Immature natural killer cell (primary cell): ENCODE results near the gene MAML3. TPM values are rescaled to one million over a fixed set of nuclear protein-coding genes. Genes with fewer than 3 reads are reported as not detected.
A peak's percentile ranks its signal among the peaks of the same experiment; 100 is the strongest.
"Not testable (repeated sequence)": the region's sequence is repeated elsewhere in the genome, so short reads cannot be mapped to it uniquely, and the experiment has no call there.

Experiments used
- DNase-seq, 3 donors: peaks; one replicate each; pipeline ENCODE4 v3.0.0; 2022; ENCODE audit warnings: mixed read lengths in 1 of 3
- H3K27ac Mint-ChIP-seq, 6 donors: one replicate each; pipeline ENCODE4 v1.8.0; 2020; ENCODE audit warnings: mixed read lengths in 6 of 6, mild to moderate bottlenecking in 5 of 6, inconsistent platforms in 4 of 6, moderate library complexity in 3 of 6
- H3K27me3 Mint-ChIP-seq, 3 donors: one replicate each; pipeline ENCODE4 v1.8.0; 2020 to 2021; ENCODE audit warnings: low read depth in 3 of 3, mild to moderate bottlenecking in 3 of 3, mixed read lengths in 3 of 3, moderate library complexity in 3 of 3, inconsistent platforms in 1 of 3
- H3K36me3 Mint-ChIP-seq, 3 donors: one replicate each; pipeline ENCODE4 v1.8.0; 2020; ENCODE audit warnings: mixed read lengths in 3 of 3, inconsistent platforms in 2 of 3, mild to moderate bottlenecking in 2 of 3
- H3K4me1 Mint-ChIP-seq, 2 donors: one replicate each; pipeline ENCODE4 v1.8.0; 2020; ENCODE audit warnings: inconsistent platforms in 2 of 2, mild to moderate bottlenecking in 2 of 2, mixed read lengths in 2 of 2, moderate library complexity in 1 of 2
- H3K4me3 Mint-ChIP-seq, 5 donors: one replicate each; pipeline ENCODE4 v1.8.0; 2020; ENCODE audit warnings: mild to moderate bottlenecking in 5 of 5, mixed read lengths in 5 of 5, inconsistent platforms in 3 of 5, moderate library complexity in 3 of 5
- H3K9me3 Mint-ChIP-seq, 6 donors: one replicate each; pipeline ENCODE4 v1.8.0; 2020; ENCODE audit warnings: mild to moderate bottlenecking in 6 of 6, mixed read lengths in 6 of 6, inconsistent platforms in 4 of 6, moderate library complexity in 3 of 6
- polyA plus RNA-seq, 3 donors: library from polyadenylated mRNA; unstranded; fragments of 300-500 nt; fragmentation: Illumina TruSeq; gene quantifications; one replicate each; pipeline ENCODE4 v1.2.3, GENCODE V29; 2021

MAML3 gene
- polyA plus RNA-seq, 3 donors from 2014 or later = 0.41 to 1.2 TPM; not detected in 1

- H3K4me3 Mint-ChIP-seq = no peak overlapping the region
- H3K36me3 Mint-ChIP-seq = peaks cover 0 to 4% (median 0%) of the 10 kb centered on the region in 3 donors
- no peak overlapping the region for H3K27ac Mint-ChIP-seq
- H3K27me3 Mint-ChIP-seq = peaks cover 2 to 36% (median 7%) of the 10 kb centered on the region in 3 donors
- peaks cover 2 to 10% of the 10 kb centered on the region in 2 donors for H3K4me1 Mint-ChIP-seq
- DNase-seq = no peak
- peaks cover 0 to 1% (median 0%) of the 10 kb centered on the region in 6 donors for H3K9me3 Mint-ChIP-seq
Measured at GRCh38 chr4:139963708-139964107, 190.3 kb downstream of the MAML3 start.

- peaks cover 2 to 6% of the 10 kb centered on the region in 2 donors for H3K4me1 Mint-ChIP-seq
- no peak for DNase-seq
- peaks cover 0 to 4% (median 0%) of the 10 kb centered on the region in 3 donors for H3K36me3 Mint-ChIP-seq
- H3K27ac Mint-ChIP-seq = no peak overlapping the region
- H3K27me3 Mint-ChIP-seq = peaks cover 2 to 39% (median 7%) of the 10 kb centered on the region in 3 donors
- H3K4me3 Mint-ChIP-seq = no peak overlapping the region
- peaks cover 0 to 1% (median 0%) of the 10 kb centered on the region in 6 donors for H3K9me3 Mint-ChIP-seq
Measured at GRCh38 chr4:139962130-139962684, 191.8 kb downstream of the MAML3 start.

- Mint-ChIP-seq H3K4me3 (no peak overlapping the region), H3K27me3 (peaks cover 2 to 34% (median 7%) of the 10 kb centered on the region in 3 donors), H3K27ac (no peak overlapping the region), H3K36me3 (peaks cover 0 to 4% (median 0%) of the 10 kb centered on the region in 3 donors), H3K9me3 (peaks cover 0 to 1% (median 0%) of the 10 kb centered on the region in 6 donors), H3K4me1 (no peaks in the 10 kb centered on the region)
- DNase-seq = no peak
Measured at GRCh38 chr4:139961344-139961946, 192.5 kb downstream of the MAML3 start.

- peaks cover 0 to 22% (median 2%) of the 10 kb centered on the region in 3 donors for H3K27me3 Mint-ChIP-seq
- DNase-seq = no peak
- H3K4me1 Mint-ChIP-seq = no peaks in the 10 kb centered on the region
- no peak overlapping the region for H3K27ac Mint-ChIP-seq
- H3K9me3 Mint-ChIP-seq = peaks cover 0 to 1% (median 0%) of the 10 kb centered on the region in 6 donors
- H3K36me3 Mint-ChIP-seq = peaks cover 0 to 4% (median 0%) of the 10 kb centered on the region in 3 donors
- no peak overlapping the region for H3K4me3 Mint-ChIP-seq
Measured at GRCh38 chr4:139959396-139959795, 194.6 kb downstream of the MAML3 start.

- Mint-ChIP-seq H3K27me3 (peaks cover 0 to 22% (median 2%) of the 10 kb centered on the region in 3 donors), H3K4me3 (no peak overlapping the region), H3K4me1 (peaks cover 0 to 4% of the 10 kb centered on the region in 2 donors), H3K27ac (no peak overlapping the region), H3K36me3 (peaks cover 0 to 4% (median 0%) of the 10 kb centered on the region in 3 donors), H3K9me3 (no peaks in the 10 kb centered on the region)
- DNase-seq = no peak
Measured at GRCh38 chr4:139958739-139959098, 195.3 kb downstream of the MAML3 start.

GRCh38 chr4:139957986-139958738 is 195.8 kb downstream of the MAML3 start:
- Mint-ChIP-seq H3K27me3 (peaks cover 2 to 20% (median 2%) of the 10 kb centered on the region in 3 donors), H3K4me3 (no peak overlapping the region), H3K27ac (no peak overlapping the region), H3K9me3 (no peaks in the 10 kb centered on the region), H3K4me1 (peaks cover 0 to 6% of the 10 kb centered on the region in 2 donors), H3K36me3 (peaks cover 0 to 4% (median 0%) of the 10 kb centered on the region in 3 donors)
- DNase-seq = no peak

- no peak for DNase-seq
- H3K36me3 Mint-ChIP-seq = no peaks in the 10 kb centered on the region
- peaks cover 1 to 11% of the 10 kb centered on the region in 2 donors for H3K4me1 Mint-ChIP-seq
- H3K27me3 Mint-ChIP-seq = peaks cover 2 to 18% (median 6%) of the 10 kb centered on the region in 3 donors
- H3K27ac Mint-ChIP-seq = no peak overlapping the region
- H3K9me3 Mint-ChIP-seq = no peaks in the 10 kb centered on the region
- no peak overlapping the region for H3K4me3 Mint-ChIP-seq
Measured at GRCh38 chr4:139957065-139957464, 196.9 kb downstream of the MAML3 start.

- Mint-ChIP-seq H3K27ac (no peak overlapping the region), H3K4me1 (peaks cover 5 to 16% of the 10 kb centered on the region in 2 donors), H3K27me3 (peaks cover 2 to 20% (median 10%) of the 10 kb centered on the region in 3 donors), H3K36me3 (no peaks in the 10 kb centered on the region), H3K9me3 (no peaks in the 10 kb centered on the region), H3K4me3 (no peak overlapping the region)
- no peak for DNase-seq
Measured at GRCh38 chr4:139956507-139957017, 197.4 kb downstream of the MAML3 start.

GRCh38 chr4:139955600-139955999 is 198.4 kb downstream of the MAML3 start:
- no peak overlapping the region for H3K27ac Mint-ChIP-seq

GRCh38 chr4:139954512-139954911 is 199.5 kb downstream of the MAML3 start:
- H3K4me1 Mint-ChIP-seq = peaks cover 25 to 36% of the 10 kb centered on the region in 2 donors
- no peak overlapping the region for H3K27ac Mint-ChIP-seq
- H3K27me3 Mint-ChIP-seq = peaks cover 8 to 26% (median 11%) of the 10 kb centered on the region in 3 donors
- H3K4me3 Mint-ChIP-seq = no peak overlapping the region
- H3K36me3 Mint-ChIP-seq = peaks cover 0 to 4% (median 0%) of the 10 kb centered on the region in 3 donors
- DNase-seq = no peak
- peaks cover 0 to 5% (median 0%) of the 10 kb centered on the region in 6 donors for H3K9me3 Mint-ChIP-seq

More at GRCh38 chr4:139955600-139955999, 198.4 kb downstream of the MAML3 start:
- Mint-ChIP-seq H3K36me3 (no peaks in the 10 kb centered on the region), H3K27me3 (peaks cover 3 to 15% (median 13%) of the 10 kb centered on the region in 3 donors), H3K4me3 (no peak overlapping the region), H3K4me1 (peaks cover 15 to 25% of the 10 kb centered on the region in 2 donors), H3K9me3 (no peaks in the 10 kb centered on the region)
- DNase-seq = no peak

GRCh38 chr4:139951021-139951420 is 203.0 kb downstream of the MAML3 start:
- Mint-ChIP-seq H3K36me3 (peaks cover 0 to 4% (median 0%) of the 10 kb centered on the region in 3 donors), H3K27ac (peak overlapping the region; percentile 23 to 84 (median 72)), H3K4me3 (peak overlapping the region; percentile 48 to 83 (median 66)), H3K27me3 (peaks cover 16 to 30% (median 17%) of the 10 kb centered on the region in 3 donors), H3K4me1 (peaks cover 33 to 51% of the 10 kb centered on the region in 2 donors), H3K9me3 (peaks cover 0 to 5% (median 0%) of the 10 kb centered on the region in 6 donors)
- DNase-seq = peak; percentile 29 to 53 (median 41)

GRCh38 chr4:139950568-139950967 is 203.4 kb downstream of the MAML3 start:
- H3K36me3 Mint-ChIP-seq = peaks cover 0 to 4% (median 0%) of the 10 kb centered on the region in 3 donors
- H3K4me3 Mint-ChIP-seq = peak overlapping the region; percentile 48 to 83 (median 66)
- peaks cover 18 to 30% (median 19%) of the 10 kb centered on the region in 3 donors for H3K27me3 Mint-ChIP-seq
- peak overlapping the region; percentile 23 to 84 (median 72) for H3K27ac Mint-ChIP-seq
- peaks cover 33 to 51% of the 10 kb centered on the region in 2 donors for H3K4me1 Mint-ChIP-seq
- peak; percentile 75 to 83 (median 79) for DNase-seq
- peaks cover 0 to 5% (median 0%) of the 10 kb centered on the region in 6 donors for H3K9me3 Mint-ChIP-seq

GRCh38 chr4:139944916-139945315 is 209.1 kb downstream of the MAML3 start:
- H3K4me3 Mint-ChIP-seq, H3K27ac Mint-ChIP-seq, H3K36me3 Mint-ChIP-seq, H3K9me3 Mint-ChIP-seq, DNase-seq: not testable (repeated sequence)
- Mint-ChIP-seq H3K27me3 (peaks cover 16 to 17% (median 16%) of the 10 kb centered on the region in 3 donors), H3K4me1 (peaks cover 11 to 19% of the 10 kb centered on the region in 2 donors)
